GM18867 (cell line): Measurements from ENCODE around the gene ACVR1B.
A peak's percentile ranks its signal among the peaks of the same experiment; 100 is the strongest.

Source experiments
- ATAC-seq: cut with Tn5 transposase; IDR thresholded peaks from one replicate; pipeline ENCODE4 v1.9.1; 2021; ENCODE audit warnings: mild to moderate bottlenecking, moderate library complexity; ENCODE audit not compliant: unreplicated experiment

Gene ACVR1B

GRCh38 chr12:51951199-51951842 lies at the start of gene ACVR1B:
Gene ACVR1B, plus strand, starts transcription at chr12:51951699. Its CDS starts 45 bp downstream, at chr12:51951744.
- ATAC-seq: peak; percentile 92

DNA sequence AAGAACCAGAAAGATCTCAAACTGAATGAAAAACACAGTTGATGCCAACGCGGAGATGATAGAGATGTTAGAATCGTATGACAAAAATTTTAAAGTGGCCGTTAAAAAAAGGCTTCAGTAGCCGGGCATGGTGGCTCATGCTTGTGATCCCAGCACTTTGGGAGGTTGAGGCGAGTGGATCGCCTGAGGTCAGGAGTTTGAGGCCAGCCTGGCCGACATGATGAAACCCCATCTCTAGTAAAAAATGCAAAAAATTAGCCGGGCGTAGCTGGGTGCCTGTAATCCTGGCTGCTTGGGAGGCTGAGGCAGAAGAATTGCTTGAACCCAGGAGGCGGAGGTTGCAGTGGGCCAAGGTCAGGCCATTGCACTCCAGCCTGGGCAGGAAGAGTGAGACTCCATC lies 49.6 kb upstream of the ACVR1B start:
- no peak for ATAC-seq

DNA sequence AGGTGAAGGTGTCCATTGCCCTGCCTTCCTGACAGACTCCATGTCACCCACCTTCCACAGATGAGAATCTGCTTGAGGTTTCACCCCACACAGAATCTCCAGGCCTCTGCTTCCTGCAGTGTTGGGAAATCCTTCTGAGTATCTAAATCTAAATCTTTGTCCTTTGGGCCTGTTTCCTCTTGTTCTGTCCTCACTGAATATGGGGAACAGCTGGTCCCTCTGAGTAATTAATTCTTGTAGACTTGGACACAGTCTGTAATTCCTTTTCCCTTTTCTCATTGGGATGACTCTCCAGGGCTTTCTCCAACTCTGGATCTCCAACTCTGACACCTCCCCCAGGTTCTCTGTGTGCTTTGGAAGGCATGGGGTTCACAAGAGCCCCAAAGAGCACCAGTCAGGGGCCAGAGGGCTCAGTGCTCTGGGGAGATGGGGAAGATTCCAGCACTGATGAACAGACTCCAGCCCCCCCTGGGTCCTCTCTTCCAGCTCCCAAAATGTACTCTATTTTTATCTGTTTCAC lies 46.5 kb upstream of the ACVR1B start:
- ATAC-seq: no peak

GRCh38 chr12:51905471-51906429 lies 45.7 kb upstream of the ACVR1B start:
- ATAC-seq: no peak

GRCh38 chr12:51906430-51907082 lies 44.9 kb upstream of the ACVR1B start:
- no peak for ATAC-seq

DNA sequence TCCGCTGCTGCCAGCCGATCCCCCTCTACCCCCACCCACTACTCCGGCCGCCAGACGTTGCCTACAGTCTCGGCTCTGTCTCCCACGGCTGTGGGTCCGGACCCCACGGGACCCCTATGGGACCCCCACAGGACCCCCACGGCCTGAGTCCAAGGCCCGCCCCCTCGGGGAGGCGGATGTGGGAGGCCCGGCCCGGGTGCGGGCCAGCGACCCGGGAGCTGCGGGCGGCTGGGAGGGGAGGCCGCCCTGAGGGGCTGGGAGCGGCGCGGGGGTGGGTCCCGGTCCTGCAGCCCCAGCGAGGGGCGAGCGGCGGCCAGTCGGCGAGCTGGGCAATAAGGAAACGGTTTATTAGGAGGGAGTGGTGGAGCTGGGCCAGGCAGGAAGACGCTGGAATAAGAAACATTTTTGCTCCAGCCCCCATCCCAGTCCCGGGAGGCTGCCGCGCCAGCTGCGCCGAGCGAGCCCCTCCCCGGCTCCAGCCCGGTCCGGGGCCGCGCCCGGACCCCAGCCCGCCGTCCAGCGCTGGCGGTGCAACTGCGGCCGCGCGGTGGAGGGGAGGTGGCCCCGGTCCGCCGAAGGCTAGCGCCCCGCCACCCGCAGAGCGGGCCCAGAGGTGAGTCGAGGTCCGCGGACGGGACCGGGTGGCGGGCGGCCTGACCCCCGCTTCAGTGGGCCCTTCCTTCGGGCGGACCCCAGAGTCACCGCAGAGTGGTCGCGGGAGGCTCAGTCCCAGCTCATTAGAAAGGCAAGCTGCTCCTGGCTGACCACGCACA lies 44.2 kb upstream of the ACVR1B start, which contains the start of gene ACVRL1:
Gene ACVRL1, plus strand, starts transcription at position 422 of the 773 bp plus-strand sequence. CDS start 4,971 bp downstream, outside the sequence.
- no peak for ATAC-seq

DNA sequence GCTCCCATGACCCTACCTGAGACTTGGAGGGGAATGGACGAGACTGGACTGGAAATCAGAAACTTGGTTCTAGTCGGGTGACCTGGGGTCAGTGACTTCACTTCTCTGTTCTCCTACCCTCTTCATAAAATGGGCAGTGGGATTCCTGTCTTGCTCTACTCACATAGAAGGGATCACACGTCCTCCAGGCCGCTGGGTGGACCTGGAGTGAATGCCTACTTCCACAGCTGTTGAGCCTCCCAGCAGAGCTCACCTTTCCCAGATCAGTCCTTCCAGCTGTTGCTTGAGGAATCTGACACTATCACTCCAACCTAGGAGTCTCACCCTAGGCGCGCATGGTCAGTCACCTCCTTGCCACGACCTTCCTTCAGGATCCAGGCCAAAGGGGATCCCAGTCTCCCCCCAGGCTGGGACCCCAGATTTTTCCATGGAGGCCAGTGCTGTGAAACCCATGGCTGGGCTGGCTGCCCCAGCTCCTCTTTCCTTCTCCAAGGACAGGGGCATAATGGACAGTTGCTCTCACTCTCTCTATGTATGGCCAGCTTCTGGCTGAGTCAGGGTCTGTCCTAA lies 43.6 kb upstream of the ACVR1B start:
- ATAC-seq: no peak

DNA sequence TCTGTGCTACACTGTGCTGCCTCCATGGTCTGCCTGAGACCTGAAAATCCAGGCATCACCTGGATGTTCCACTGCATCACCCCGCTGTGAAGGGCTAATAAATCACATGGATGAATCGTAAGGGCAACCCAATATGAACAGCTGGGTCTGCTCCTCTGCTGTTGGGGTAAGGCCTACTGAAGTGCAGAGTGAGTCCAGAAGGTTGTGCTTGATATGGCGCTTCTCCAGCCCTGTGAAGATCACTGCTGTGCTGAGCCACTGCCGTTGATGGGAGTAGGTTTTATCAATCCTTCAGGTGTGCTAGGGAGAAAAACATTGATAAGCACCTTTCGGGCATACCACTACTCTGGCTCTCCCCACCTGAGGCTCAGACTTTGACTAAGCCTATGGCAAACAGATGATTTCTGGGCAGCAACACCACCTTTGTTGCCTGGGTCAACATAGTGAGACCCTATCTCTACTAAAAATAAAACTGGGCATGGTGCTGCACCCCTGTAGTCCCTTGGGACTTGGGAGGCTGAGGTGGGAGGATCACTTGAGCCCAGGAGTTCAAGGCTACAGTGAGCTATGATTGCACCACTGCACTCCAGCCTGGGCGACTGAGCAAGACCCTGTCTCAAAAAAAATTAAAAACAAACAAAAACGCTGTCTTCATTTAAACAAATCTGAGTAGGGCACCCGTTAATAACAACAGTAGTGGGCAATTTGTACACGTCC lies 42.5 kb upstream of the ACVR1B start:
- ATAC-seq: no peak

GRCh38 chr12:51910168-51910567 lies 41.3 kb upstream of the ACVR1B start:
- no peak for ATAC-seq

DNA sequence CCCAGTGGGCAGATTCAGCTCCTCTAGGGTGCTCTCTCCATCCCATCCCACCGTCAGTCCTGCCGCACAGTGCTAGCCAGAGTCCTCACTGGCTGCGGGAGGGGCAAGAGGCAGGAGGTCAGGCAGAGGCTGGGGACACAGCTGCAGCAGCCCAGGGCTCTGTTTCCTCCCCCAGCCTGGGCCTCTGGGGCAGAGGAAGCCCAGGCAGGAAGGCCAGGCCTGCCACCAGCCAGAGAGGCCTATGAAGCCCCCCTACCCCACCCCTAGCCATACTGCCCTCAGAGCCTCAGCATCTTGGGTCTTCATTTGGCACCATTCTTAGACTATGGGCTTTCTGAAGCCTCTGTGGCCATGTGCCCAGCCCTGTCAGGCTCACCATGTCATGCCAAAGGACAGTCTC lies 40.8 kb upstream of the ACVR1B start:
- ATAC-seq: no peak

DNA sequence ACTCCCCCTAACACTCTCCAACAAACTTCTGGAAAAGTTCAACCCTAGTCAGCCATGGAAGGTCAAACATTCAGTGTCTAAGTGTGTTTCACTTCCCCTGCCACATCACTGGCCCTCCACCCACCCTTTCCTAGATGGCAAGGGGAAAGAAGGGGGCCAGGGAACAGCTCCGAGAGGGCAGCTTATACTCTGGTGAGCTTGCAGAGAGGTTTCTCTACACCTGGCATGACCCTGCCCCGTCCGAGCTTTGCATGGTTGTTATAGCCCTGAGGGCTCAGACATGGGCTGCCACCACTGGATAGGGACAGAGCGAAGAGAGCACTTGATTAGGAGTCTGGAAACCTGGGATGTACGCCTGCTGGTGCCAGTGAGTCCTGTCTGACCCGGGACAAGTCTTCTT lies 40.2 kb upstream of the ACVR1B start:
- ATAC-seq: no peak

GRCh38 chr12:51911788-51912711 lies 39.4 kb upstream of the ACVR1B start:
- no peak for ATAC-seq

- ATAC-seq: no peak
Measured at GRCh38 chr12:51913071-51914033, 38.1 kb upstream of the ACVR1B start.

- ATAC-seq: no peak
Measured at GRCh38 chr12:51914034-51914923, 37.2 kb upstream of the ACVR1B start.

DNA sequence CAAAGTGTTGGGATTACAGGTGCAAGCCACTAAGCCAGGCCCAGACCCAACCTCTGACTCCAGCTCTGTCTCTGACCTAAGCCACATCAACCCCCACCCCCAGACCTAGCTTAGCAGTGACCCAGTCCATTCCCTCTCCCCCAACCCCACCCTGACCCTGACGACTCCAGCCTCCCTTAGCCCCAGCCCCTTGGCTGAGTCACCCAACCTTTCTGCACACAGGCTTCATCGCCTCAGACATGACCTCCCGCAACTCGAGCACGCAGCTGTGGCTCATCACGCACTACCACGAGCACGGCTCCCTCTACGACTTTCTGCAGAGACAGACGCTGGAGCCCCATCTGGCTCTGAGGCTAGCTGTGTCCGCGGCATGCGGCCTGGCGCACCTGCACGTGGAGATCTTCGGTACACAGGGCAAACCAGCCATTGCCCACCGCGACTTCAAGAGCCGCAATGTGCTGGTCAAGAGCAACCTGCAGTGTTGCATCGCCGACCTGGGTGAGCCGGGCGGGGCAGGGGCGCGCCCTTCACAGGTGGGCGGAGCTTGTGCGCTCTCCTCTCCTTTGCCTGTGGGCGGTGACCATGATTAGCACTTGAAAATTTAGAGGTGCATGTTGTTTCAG lies 36.4 kb upstream of the ACVR1B start:
- no peak for ATAC-seq

- ATAC-seq: no peak
Measured at GRCh38 chr12:51915951-51916350, 35.5 kb upstream of the ACVR1B start.
